GM23338 (cell line): ENCODE data around the gene HTATSF1.

ENCODE experiments used
- EZH2 ChIP-seq: fragments of 200-600 bp; sonication (generic); IDR thresholded peaks from one replicate; pipeline ENCODE4 v1.8.0; 2017; ENCODE audit warnings: antibody characterized with exemption, mild to moderate bottlenecking, low read depth; ENCODE audit not compliant: unreplicated experiment
- ZNF331 ChIP-seq: fragments of 250-450 bp; sonication (Bioruptor Pico); IDR thresholded peaks from 2 replicates; pipeline ENCODE4 v1.5.0; 2020; ENCODE audit warnings: low read depth, mild to moderate bottlenecking, moderate library complexity

- no peak for TF ChIP-seq ZNF331
- no peak for TF ChIP-seq EZH2
Measured at GRCh38 chrX:136549226-136549625, 51.8 kb downstream of the HTATSF1 start.
